T-cell (primary cell): ENCODE measurements around the gene LSG1. TPM values are rescaled to one million over a fixed set of nuclear protein-coding genes. Genes with fewer than 3 reads are reported as not detected.

ENCODE experiments used
- ATAC-seq, 4 experiments: fragments of 200-7000 bp in 3 of 4; fragments of 150-1000 bp in 1 of 4; cut with Tn5 transposase; replicated peaks in 1 of 4; 1 replicate in 3 of 4; 2 replicates in 1 of 4; pipeline ENCODE4 v1.10.0; 2021; ENCODE audit warnings: moderate library complexity in 3 of 4, mild to moderate bottlenecking in 2 of 4, moderate number of reproducible peaks in 1 of 4
- CTCF ChIA-PET, 2 donors: fragments of 300-600 bp; sonication (Branson Sonifier 250); formaldehyde crosslinking; loops; one replicate each; lab custom pipeline; 2022; ENCODE audit warnings: antibody characterized with exemption in 2 of 2; lab: Charles Lee
- POLR2A ChIA-PET, 2 donors: fragments of 300-600 bp; sonication (Branson Sonifier 250); formaldehyde crosslinking; loops; one replicate each; lab custom pipeline; 2022; ENCODE audit warnings: antibody characterized with exemption in 2 of 2; lab: Charles Lee
- DNase-seq, 35 experiments: peaks; one replicate each; pipeline versions ENCODE4 v3.0.0 to v3.0.0-alpha.2; 2013 to 2023
- H3K27ac ChIP-seq: one replicate; pipeline ENCODE4 v1.5.1; 2013; ENCODE audit warnings: low read length
- H3K27me3 ChIP-seq, 2 experiments: replicated peaks in 1 of 2; 1 replicate in 1 of 2; 2 replicates in 1 of 2; pipeline versions ENCODE4 v1.6.1 to v1.7.0; 2013; ENCODE audit warnings: low read length in 1 of 2, mixed read lengths in 1 of 2; ENCODE audit not compliant: control insufficient read depth in 2 of 2, insufficient read depth in 2 of 2; ENCODE audit errors: extremely low read depth in 1 of 2
- H3K36me3 ChIP-seq, 2 donors: 1 replicate in 1 of 2; 2 replicates in 1 of 2; pipeline versions ENCODE4 v1.6.1 to v1.7.0; 2013; ENCODE audit warnings: low read length in 1 of 2; ENCODE audit not compliant: control insufficient read depth in 2 of 2, insufficient read depth in 1 of 2; ENCODE audit errors: extremely low read depth in 1 of 2
- H3K4me1 ChIP-seq, 2 experiments: 1 replicate in 1 of 2; 2 replicates in 1 of 2; pipeline versions ENCODE4 v1.6.1 to v1.7.0; 2013; ENCODE audit warnings: low read length in 2 of 2, mixed read lengths in 1 of 2; ENCODE audit not compliant: insufficient read depth in 2 of 2, control insufficient read depth in 1 of 2; ENCODE audit errors: extremely low read depth in 1 of 2
- H3K4me3 ChIP-seq, 2 donors: 1 replicate in 1 of 2; 2 replicates in 1 of 2; pipeline versions ENCODE4 v1.5.1 to v1.7.0; 2013; ENCODE audit warnings: mild to moderate bottlenecking in 2 of 2, low read length in 1 of 2, moderate library complexity in 1 of 2; ENCODE audit not compliant: control insufficient read depth in 1 of 2; ENCODE audit errors: extremely low read depth in 1 of 2
- H3K9me3 ChIP-seq: 2 replicates; pipeline ENCODE4 v1.7.0; 2013
- H3K27ac Mint-ChIP-seq, 2 donors: one replicate each; pipeline ENCODE4 v1.8.0; 2020 to 2021; ENCODE audit warnings: mild to moderate bottlenecking in 2 of 2, mixed read lengths in 2 of 2
- H3K27me3 Mint-ChIP-seq, 2 donors: one replicate each; pipeline ENCODE4 v1.8.0; 2021 to 2022; ENCODE audit warnings: mixed read lengths in 2 of 2
- H3K36me3 Mint-ChIP-seq: one replicate; pipeline ENCODE4 v1.8.0; 2021; ENCODE audit warnings: mixed read lengths
- H3K4me1 Mint-ChIP-seq, 3 donors: one replicate each; pipeline ENCODE4 v1.8.0; 2020 to 2022; ENCODE audit warnings: mixed read lengths in 3 of 3, mild to moderate bottlenecking in 1 of 3
- H3K4me3 Mint-ChIP-seq, 3 donors: one replicate each; pipeline ENCODE4 v1.8.0; 2020 to 2022; ENCODE audit warnings: mild to moderate bottlenecking in 3 of 3, mixed read lengths in 3 of 3, moderate library complexity in 3 of 3
- H3K9me3 Mint-ChIP-seq, 3 donors: one replicate each; pipeline ENCODE4 v1.8.0; 2020 to 2022; ENCODE audit warnings: mixed read lengths in 3 of 3
- WGBS: methylation state at CpG from one replicate; pipeline ENCODE4 v1.1.5; 2013; ENCODE audit warnings: missing lambda C conversion rate; ENCODE audit not compliant: insufficient coverage; 5-methylcytosine and 5-hydroxymethylcytosine counted together
- total RNA-seq, 35 experiments: library from RNA in 6 of 35; stranded (reverse) in 6 of 35; fragments of 120-200 nt in 1 of 35; gene quantifications; one replicate each; pipeline versions ENCODE4 v1.2.1 to v1.2.4 and lab custom pipeline; 2013 to 2026

Gene LSG1
- total RNA-seq, 5 donors from 2014 or later (not counting 1 experiment from before 2014, with no cell fraction given) = 40.0 to 83.5 (median 49.5) TPM

- ChIA-PET CTCF (interaction anchor here (0.6 to 4.7 kb wide), 22 partner anchors 8 to 1223 kb away, joined by 3 to 46 read pairs (median 6); partner anchors contain the start of genes FAM43A (in 1 of the 2) and XXYLT1 (in 1 of the 2)), POLR2A (interaction anchor here (0.6 to 1.0 kb wide), 6 partner anchors 12 to 869 kb away, joined by 3 to 5 read pairs (median 3); no protein-coding TSS in a partner anchor)
- ATAC-seq = peak; percentile 8 to 20 (median 16)
- no peaks in the 10 kb centered on the region for H3K9me3 Mint-ChIP-seq
- peaks cover 0 to 28% of the 10 kb centered on the region in 2 donors for H3K36me3 ChIP-seq
- 4% methylated on average over 4 of the region's 5 CpGs for WGBS
- peak overlapping the region; percentile 98 to 99 for H3K27ac Mint-ChIP-seq
- peak overlapping the region; percentile 68 to 95 for H3K4me3 ChIP-seq
- H3K27me3 ChIP-seq = no peaks in the 10 kb centered on the region
- H3K4me1 Mint-ChIP-seq = peaks cover 43 to 45% (median 45%) of the 10 kb centered on the region in 3 donors
- DNase-seq = peak in 14 of 35 experiments; percentile 6 to 64 (median 14)
- H3K27me3 Mint-ChIP-seq = peaks cover 0 to 5% of the 10 kb centered on the region in 2 donors
- H3K27ac ChIP-seq = peak overlapping the region; percentile 90
- H3K4me3 Mint-ChIP-seq = peak overlapping the region; percentile 98 to 99 (median 99)
- H3K4me1 ChIP-seq = peaks cover 10 to 14% of the 10 kb centered on the region in 2 experiments
- no peaks in the 10 kb centered on the region for H3K9me3 ChIP-seq
- H3K36me3 Mint-ChIP-seq = peaks cover 26% of the 10 kb centered on the region
These were observed 486 bp downstream of the LSG1 start for GRCh38 chr3:194671511-194671899.

GRCh38 chr3:194667363-194667762 lies 4.6 kb downstream of the LSG1 start:
- Histone ChIP-seq H3K27me3 (no peaks in the 10 kb centered on the region), H3K4me1 (peaks cover 8% of the 10 kb centered on the region in 2 experiments), H3K4me3 (no peak overlapping the region), H3K36me3 (peaks cover 5 to 60% of the 10 kb centered on the region in 2 donors), H3K27ac (no peak overlapping the region), H3K9me3 (no peaks in the 10 kb centered on the region)
- POLR2A ChIA-PET = interaction anchor here in 1 of 2 donors (0.6 kb wide), 2 partner anchors 354 to 603 kb away, joined by 3 to 5 read pairs; no protein-coding TSS in a partner anchor
- CTCF ChIA-PET = no interaction called here
- Mint-ChIP-seq H3K36me3 (peaks cover 53% of the 10 kb centered on the region), H3K4me3 (no peak overlapping the region), H3K4me1 (peaks cover 39 to 45% (median 39%) of the 10 kb centered on the region in 3 donors), H3K27me3 (no peaks in the 10 kb centered on the region), H3K27ac (no peak overlapping the region), H3K9me3 (no peaks in the 10 kb centered on the region)
- DNase-seq (no peak), ATAC-seq (no peak)
- 91% methylated on average over 5 of the region's 7 CpGs for WGBS

GRCh38 chr3:194664857-194665256 lies 7.1 kb downstream of the LSG1 start:
- Mint-ChIP-seq H3K9me3 (no peaks in the 10 kb centered on the region), H3K27me3 (no peaks in the 10 kb centered on the region), H3K4me1 (peaks cover 28 to 43% (median 36%) of the 10 kb centered on the region in 3 donors), H3K36me3 (peaks cover 63% of the 10 kb centered on the region), H3K4me3 (no peak overlapping the region), H3K27ac (no peak overlapping the region)
- Histone ChIP-seq H3K27me3 (no peaks in the 10 kb centered on the region), H3K27ac (no peak overlapping the region), H3K4me1 (peaks cover 3 to 4% of the 10 kb centered on the region in 2 experiments), H3K4me3 (no peak overlapping the region), H3K9me3 (no peaks in the 10 kb centered on the region), H3K36me3 (peaks cover 5 to 75% of the 10 kb centered on the region in 2 donors)
- DNase-seq (no peak), ATAC-seq (no peak)
- 92% methylated on average over 5 of the region's 7 CpGs for WGBS
- ChIA-PET CTCF (interaction anchor here in 1 of 2 donors (1.2 kb wide), 1 partner anchor 18 kb away, joined by 4 read pairs; no protein-coding TSS in a partner anchor), POLR2A (no interaction called here)

- CTCF ChIA-PET = interaction anchor here in 1 of 2 donors (1.2 kb wide), 1 partner anchor 445 kb away, joined by 6 read pairs; no protein-coding TSS in a partner anchor
- DNase-seq (no peak), ATAC-seq (no peak)
- Mint-ChIP-seq H3K4me3 (no peak overlapping the region), H3K36me3 (peaks cover 61% of the 10 kb centered on the region), H3K27me3 (no peaks in the 10 kb centered on the region), H3K9me3 (no peaks in the 10 kb centered on the region), H3K27ac (peak overlapping the region in 1 of 2 donors; percentile 36), H3K4me1 (peaks cover 16 to 22% (median 22%) of the 10 kb centered on the region in 3 donors)
- WGBS = 40% methylated on average over 2 of the region's 6 CpGs
- POLR2A ChIA-PET = interaction anchor here (0.6 kb wide), 2 partner anchors 28 to 35 kb away, joined by 3 to 9 read pairs; no protein-coding TSS in a partner anchor
- no peaks in the 10 kb centered on the region for H3K9me3 ChIP-seq
- peaks cover 8 to 79% of the 10 kb centered on the region in 2 donors for H3K36me3 ChIP-seq
- H3K4me3 ChIP-seq = no peak overlapping the region
- H3K27me3 ChIP-seq = no peaks in the 10 kb centered on the region
- no peak overlapping the region for H3K27ac ChIP-seq
- peaks cover 3 to 4% of the 10 kb centered on the region in 2 experiments for H3K4me1 ChIP-seq
These were observed 10.0 kb downstream of the LSG1 start for GRCh38 chr3:194661946-194662345.

- Histone ChIP-seq H3K36me3 (peaks cover 8 to 74% of the 10 kb centered on the region in 2 donors), H3K4me3 (no peak overlapping the region), H3K27ac (no peak overlapping the region), H3K9me3 (no peaks in the 10 kb centered on the region), H3K4me1 (peaks cover 3 to 4% of the 10 kb centered on the region in 2 experiments), H3K27me3 (no peaks in the 10 kb centered on the region)
- DNase-seq (peak in 1 of 35 experiments; percentile 15), ATAC-seq (peak; percentile 44 to 57 (median 50))
- peaks cover 16 to 21% (median 19%) of the 10 kb centered on the region in 3 donors for H3K4me1 Mint-ChIP-seq
- no CpG with 5 or more reads among the region's 3 CpGs for WGBS
- H3K27ac Mint-ChIP-seq = no peak overlapping the region
- POLR2A ChIA-PET = interaction anchor here in 1 of 2 donors (0.6 kb wide), 1 partner anchor 35 kb away, joined by 3 read pairs; no protein-coding TSS in a partner anchor
- H3K9me3 Mint-ChIP-seq = no peaks in the 10 kb centered on the region
- H3K4me3 Mint-ChIP-seq = no peak overlapping the region
- H3K36me3 Mint-ChIP-seq = peaks cover 60% of the 10 kb centered on the region
- no peaks in the 10 kb centered on the region for H3K27me3 Mint-ChIP-seq
- CTCF ChIA-PET = interaction anchor here in 1 of 2 donors (1.2 kb wide), 1 partner anchor 445 kb away, joined by 6 read pairs; no protein-coding TSS in a partner anchor
These were observed 10.6 kb downstream of the LSG1 start for GRCh38 chr3:194661374-194661773.

- Mint-ChIP-seq H3K4me1 (peaks cover 21 to 24% (median 21%) of the 10 kb centered on the region in 3 donors), H3K9me3 (no peaks in the 10 kb centered on the region), H3K36me3 (peaks cover 50% of the 10 kb centered on the region), H3K4me3 (no peak overlapping the region), H3K27me3 (no peaks in the 10 kb centered on the region), H3K27ac (no peak overlapping the region)
- Histone ChIP-seq H3K4me1 (peaks cover 3 to 4% of the 10 kb centered on the region in 2 experiments), H3K27ac (no peak overlapping the region), H3K36me3 (peaks cover 8 to 64% of the 10 kb centered on the region in 2 donors), H3K9me3 (no peaks in the 10 kb centered on the region), H3K27me3 (no peaks in the 10 kb centered on the region), H3K4me3 (no peak overlapping the region)
- CTCF ChIA-PET = interaction anchor here in 1 of 2 donors (1.2 kb wide), 1 partner anchor 11 kb away, joined by 3 read pairs; no protein-coding TSS in a partner anchor
- DNase-seq (no peak), ATAC-seq (no peak)
- WGBS = 95% methylated on average over 2 of the region's 7 CpGs
- POLR2A ChIA-PET = interaction anchor here in 1 of 2 donors (0.5 to 0.7 kb wide), 2 partner anchors 12 to 136 kb away, joined by 3 to 4 read pairs; no protein-coding TSS in a partner anchor
These were observed 12.2 kb downstream of the LSG1 start for GRCh38 chr3:194659778-194660177.
